Upper lobe of left lung (tissue), 6 donors: ENCODE results near the gene PCOLCE2. TPM values are rescaled to one million over a fixed set of nuclear protein-coding genes. Genes with fewer than 3 reads are reported as not detected.

Experiments
- ATAC-seq, 2 donors: fragments of 200-7000 bp; cut with Tn5 transposase; one replicate each; pipeline ENCODE4 v1.9.1; 2022; ENCODE audit warnings: mild to moderate bottlenecking in 2 of 2, moderate library complexity in 2 of 2; ENCODE audit not compliant: low FRiP score in 2 of 2
- DNase-seq, 2 donors: peaks; one replicate each; pipeline ENCODE4 v3.0.0-alpha.2; 2019 to 2020
- H3K27ac ChIP-seq, 4 donors: fragments of 200-600 bp; sonication (generic); one replicate each; pipeline ENCODE4 v1.5.1; 2016 to 2019
- H3K27me3 ChIP-seq, 4 donors: fragments of 200-600 bp; sonication (generic); one replicate each; pipeline ENCODE4 v1.5.1; 2017 to 2019
- H3K36me3 ChIP-seq, 4 donors: fragments of 200-600 bp; sonication (generic); one replicate each; pipeline ENCODE4 v1.5.1; 2016 to 2019
- H3K4me1 ChIP-seq, 4 donors: fragments of 200-600 bp; sonication (generic); one replicate each; pipeline ENCODE4 v1.5.1; 2018 to 2019
- H3K4me3 ChIP-seq, 4 donors: fragments of 200-600 bp; sonication (generic); one replicate each; pipeline ENCODE4 v1.5.1; 2017 to 2019; ENCODE audit warnings: mild to moderate bottlenecking in 2 of 4, moderate library complexity in 1 of 4
- H3K9me3 ChIP-seq, 4 donors: fragments of 200-600 bp; sonication (generic); one replicate each; pipeline ENCODE4 v1.5.1; 2018 to 2019
- CTCF ChIP-seq, 6 experiments: fragments of 450-650 bp in 4 of 6; fragments of 200-600 bp in 2 of 6; sonication (generic) in 2 of 6; IDR thresholded peaks; one replicate each; pipeline ENCODE4 v1.5.1; 2016 to 2019; ENCODE audit warnings: antibody characterized with exemption in 6 of 6
- EP300 ChIP-seq, 4 donors: sonication (generic); formaldehyde crosslinking; IDR thresholded peaks; one replicate each; pipeline ENCODE4 v1.5.1; 2017; ENCODE audit warnings: antibody characterized with exemption in 4 of 4, control low read depth in 2 of 4
- POLR2A ChIP-seq, 4 donors: fragments of 450-650 bp; IDR thresholded peaks; one replicate each; pipeline ENCODE4 v1.5.1; 2016 to 2017; ENCODE audit warnings: antibody characterized with exemption in 4 of 4, mild to moderate bottlenecking in 2 of 4
- POLR2AphosphoS5 ChIP-seq, 2 donors: sonication (generic); formaldehyde crosslinking; IDR thresholded peaks; one replicate each; pipeline ENCODE4 v1.5.1; 2017; ENCODE audit warnings: antibody characterized with exemption in 2 of 2
- WGBS, 2 donors: methylation state at CpG; one replicate each; pipeline ENCODE4 v1.1.5; 2017 to 2018; 5-methylcytosine and 5-hydroxymethylcytosine counted together
- total RNA-seq, 6 donors: library from RNA; depleted of rRNA in 4 of 6; stranded (reverse); fragments of >200 nt in 4 of 6; gene quantifications; one replicate each; pipeline versions ENCODE4 v1.1.0 to v1.2.1, GENCODE V29; 2016 to 2021
- donor health status: DM: no; HTN: no; CAD: no; lungs with moderate emphysema.
- donor health status: DM: no; HTN: yes; CAD: no; lungs with severe emphysema.

PCOLCE2 gene
- total RNA-seq, 6 donors from 2014 or later, result 9.4 to 46.3 (median 17.9) TPM

GRCh38 chr3:142881445-142882224, 7.2 kb downstream of the PCOLCE2 start:
- TF ChIP-seq CTCF (IDR thresholded peaks at IDR 0.05) (no peak), POLR2AphosphoS5 (IDR thresholded peaks at IDR 0.05) (no peak), EP300 (IDR thresholded peaks at IDR 0.05) (no peak), POLR2A (IDR thresholded peaks at IDR 0.05) (no peak)
- H3K27ac ChIP-seq, result no peak overlapping the region
- H3K9me3 ChIP-seq, result no peaks in the 10 kb centered on the region
- no peaks in the 10 kb centered on the region for H3K27me3 ChIP-seq
- no peak overlapping the region for H3K4me3 ChIP-seq
- H3K4me1 ChIP-seq, result no peaks in the 10 kb centered on the region
- ATAC-seq (no peak), DNase-seq (no peak)
- WGBS, 2 donors, result 91 to 93% methylated on average over 6 of the region's 6 CpGs
- no peaks in the 10 kb centered on the region for H3K36me3 ChIP-seq

GRCh38 chr3:142878649-142879300, 10.1 kb downstream of the PCOLCE2 start:
- TF ChIP-seq EP300 (IDR thresholded peaks at IDR 0.05) (no peak), POLR2A (IDR thresholded peaks at IDR 0.05) (no peak), POLR2AphosphoS5 (IDR thresholded peaks at IDR 0.05) (no peak), CTCF (IDR thresholded peaks at IDR 0.05) (no peak)
- Histone ChIP-seq H3K4me3 (no peak overlapping the region), H3K4me1 (no peaks in the 10 kb centered on the region), H3K36me3 (no peaks in the 10 kb centered on the region), H3K27me3 (no peaks in the 10 kb centered on the region), H3K27ac (no peak overlapping the region), H3K9me3 (no peaks in the 10 kb centered on the region)
- ATAC-seq (no peak), DNase-seq (no peak)
- WGBS, 2 donors, result 72 to 82% methylated on average over 4 of the region's 4 CpGs

- no peaks in the 10 kb centered on the region for H3K36me3 ChIP-seq
- ATAC-seq, result no peak
- 59 to 80% methylated on average over 1 of the region's 1 CpG for WGBS, 2 donors
Measured at GRCh38 chr3:142876417-142876816, 12.5 kb downstream of the PCOLCE2 start.

GRCh38 chr3:142875583-142876207, 13.2 kb downstream of the PCOLCE2 start:
- ATAC-seq, result no peak
- DNase-seq, result no peak
- H3K4me3 ChIP-seq, result no peak overlapping the region
- no peaks in the 10 kb centered on the region for H3K4me1 ChIP-seq
- H3K36me3 ChIP-seq, result no peaks in the 10 kb centered on the region
- TF ChIP-seq EP300 (IDR thresholded peaks at IDR 0.05) (no peak), POLR2A (IDR thresholded peaks at IDR 0.05) (no peak), POLR2AphosphoS5 (IDR thresholded peaks at IDR 0.05) (no peak), CTCF (IDR thresholded peaks at IDR 0.05) (no peak)
- no peaks in the 10 kb centered on the region for H3K27me3 ChIP-seq
- H3K27ac ChIP-seq, result no peak overlapping the region
- H3K9me3 ChIP-seq, result no peaks in the 10 kb centered on the region
- 93 to 97% methylated on average over 2 of the region's 2 CpGs for WGBS, 2 donors

More at GRCh38 chr3:142876417-142876816, 12.5 kb downstream of the PCOLCE2 start:
- TF ChIP-seq EP300 (IDR thresholded peaks at IDR 0.05), result no peak
- no peak for TF ChIP-seq POLR2A (IDR thresholded peaks at IDR 0.05)
- no peak for TF ChIP-seq POLR2AphosphoS5 (IDR thresholded peaks at IDR 0.05)
- TF ChIP-seq CTCF (IDR thresholded peaks at IDR 0.05), result no peak
- Histone ChIP-seq H3K9me3 (no peaks in the 10 kb centered on the region), H3K4me1 (no peaks in the 10 kb centered on the region), H3K4me3 (no peak overlapping the region), H3K27me3 (no peaks in the 10 kb centered on the region), H3K27ac (no peak overlapping the region)
- no peak for DNase-seq
